Liver (tissue), 3 donors: ENCODE measurements around the gene TOX4.

Experiments
- FOXA1 ChIP-seq: IDR thresholded peaks from 2 replicates; pipeline ENCODE4 v1.6.1; 2016; ENCODE audit warnings: antibody characterized with exemption
- GABPA ChIP-seq, 2 donors: IDR thresholded peaks in 1 of 2; conservative IDR thresholded peaks in 1 of 2; 2 replicates each; pipeline ENCODE4 v1.6.1; 2016; ENCODE audit warnings: antibody characterized with exemption in 2 of 2, mild to moderate bottlenecking in 1 of 2, moderate library complexity in 1 of 2
- HNF4A ChIP-seq, 2 donors: conservative IDR thresholded peaks; 2 replicates each; pipeline ENCODE4 v1.6.1; 2016; ENCODE audit warnings: antibody characterized with exemption in 2 of 2, mild to moderate bottlenecking in 2 of 2
- HNF4G ChIP-seq: IDR thresholded peaks from 2 replicates; pipeline ENCODE4 v1.6.1; 2016; ENCODE audit warnings: antibody characterized with exemption
- RAD21 ChIP-seq, 2 donors: IDR thresholded peaks; 2 replicates each; pipeline ENCODE4 v1.6.1; 2016; ENCODE audit warnings: antibody characterized with exemption in 2 of 2, mild to moderate bottlenecking in 2 of 2
- SP1 ChIP-seq: IDR thresholded peaks from 2 replicates; pipeline ENCODE4 v1.6.1; 2018; ENCODE audit warnings: antibody characterized with exemption, mild to moderate bottlenecking
- TAF1 ChIP-seq: conservative IDR thresholded peaks from 2 replicates; pipeline ENCODE4 v1.6.1; 2016; ENCODE audit warnings: antibody characterized with exemption, mild to moderate bottlenecking
- YY1 ChIP-seq: IDR thresholded peaks from 2 replicates; pipeline ENCODE4 v1.6.1; 2016; ENCODE audit warnings: antibody characterized with exemption, mild to moderate bottlenecking
- TF ChIP-seq, protein P1 (sequence below): fragments of 150-350 bp; IDR thresholded peaks from 2 replicates; pipeline ENCODE4 v1.5.1; 2017; ENCODE audit warnings: improper control_type of control experiment, low read depth, low read length; ENCODE audit not compliant: missing input control
- TF ChIP-seq, protein P2 (sequence below): IDR thresholded peaks from 2 replicates; pipeline ENCODE4 v1.6.1; 2016; ENCODE audit warnings: antibody characterized with exemption
- TF ChIP-seq, protein P3 (sequence below): IDR thresholded peaks from 2 replicates; pipeline ENCODE4 v1.6.1; 2016; ENCODE audit warnings: antibody characterized with exemption
- donor health status: healthy.
- donor health status: healthy.

DNA sequence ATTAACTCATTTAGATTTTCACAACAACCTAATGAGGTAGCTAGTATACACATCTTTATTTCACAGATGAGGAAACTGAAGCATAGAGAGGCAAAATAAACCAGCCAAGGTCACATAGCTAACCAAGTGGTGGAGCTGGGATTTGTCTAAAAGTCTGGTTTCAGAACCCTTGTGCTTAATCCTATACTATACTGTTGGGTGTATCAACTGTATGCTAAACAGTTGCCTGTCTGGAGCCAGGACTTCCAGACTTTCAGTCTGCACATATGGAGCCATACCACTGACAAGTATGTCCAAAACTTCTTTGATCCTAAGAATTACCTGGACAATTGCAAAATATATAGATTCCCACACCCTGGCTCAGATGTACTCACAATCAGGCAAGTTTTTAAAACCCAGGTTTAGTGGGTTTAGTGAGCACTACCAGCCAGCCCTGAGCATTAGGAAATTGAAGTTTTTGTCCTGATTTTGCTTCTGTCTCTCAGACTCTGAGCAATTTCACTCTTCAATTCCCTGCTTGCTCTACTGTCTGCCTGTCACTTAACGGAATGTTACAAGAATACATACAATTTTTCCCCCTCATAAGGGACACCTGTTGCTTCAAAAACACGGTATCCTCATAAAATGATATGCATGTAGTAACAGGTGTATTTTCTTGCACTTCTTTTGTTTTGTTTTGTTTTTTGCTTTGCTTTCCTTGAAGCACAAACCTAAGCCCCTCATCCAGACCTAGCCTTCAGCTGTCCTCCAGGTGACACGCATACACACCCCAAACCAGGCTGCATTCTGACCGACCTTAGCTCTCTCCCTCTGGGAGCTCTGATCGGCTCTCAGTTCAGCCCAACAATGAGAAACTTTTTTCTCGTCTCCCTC lies 58.8 kb downstream of the TOX4 start:
- no peak for TF ChIP-seq TAF1
- TF ChIP-seq, protein P1, sequence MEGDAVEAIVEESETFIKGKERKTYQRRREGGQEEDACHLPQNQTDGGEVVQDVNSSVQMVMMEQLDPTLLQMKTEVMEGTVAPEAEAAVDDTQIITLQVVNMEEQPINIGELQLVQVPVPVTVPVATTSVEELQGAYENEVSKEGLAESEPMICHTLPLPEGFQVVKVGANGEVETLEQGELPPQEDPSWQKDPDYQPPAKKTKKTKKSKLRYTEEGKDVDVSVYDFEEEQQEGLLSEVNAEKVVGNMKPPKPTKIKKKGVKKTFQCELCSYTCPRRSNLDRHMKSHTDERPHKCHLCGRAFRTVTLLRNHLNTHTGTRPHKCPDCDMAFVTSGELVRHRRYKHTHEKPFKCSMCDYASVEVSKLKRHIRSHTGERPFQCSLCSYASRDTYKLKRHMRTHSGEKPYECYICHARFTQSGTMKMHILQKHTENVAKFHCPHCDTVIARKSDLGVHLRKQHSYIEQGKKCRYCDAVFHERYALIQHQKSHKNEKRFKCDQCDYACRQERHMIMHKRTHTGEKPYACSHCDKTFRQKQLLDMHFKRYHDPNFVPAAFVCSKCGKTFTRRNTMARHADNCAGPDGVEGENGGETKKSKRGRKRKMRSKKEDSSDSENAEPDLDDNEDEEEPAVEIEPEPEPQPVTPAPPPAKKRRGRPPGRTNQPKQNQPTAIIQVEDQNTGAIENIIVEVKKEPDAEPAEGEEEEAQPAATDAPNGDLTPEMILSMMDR = no peak
- TF ChIP-seq, protein P2, sequence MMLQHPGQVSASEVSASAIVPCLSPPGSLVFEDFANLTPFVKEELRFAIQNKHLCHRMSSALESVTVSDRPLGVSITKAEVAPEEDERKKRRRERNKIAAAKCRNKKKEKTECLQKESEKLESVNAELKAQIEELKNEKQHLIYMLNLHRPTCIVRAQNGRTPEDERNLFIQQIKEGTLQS = no peak
- no peak for TF ChIP-seq SP1
- TF ChIP-seq RAD21 (IDR thresholded peaks at IDR 0.05) = no peak
- TF ChIP-seq HNF4A (conservative IDR thresholded peaks at IDR 0.05) = no peak
- TF ChIP-seq, protein P3, sequence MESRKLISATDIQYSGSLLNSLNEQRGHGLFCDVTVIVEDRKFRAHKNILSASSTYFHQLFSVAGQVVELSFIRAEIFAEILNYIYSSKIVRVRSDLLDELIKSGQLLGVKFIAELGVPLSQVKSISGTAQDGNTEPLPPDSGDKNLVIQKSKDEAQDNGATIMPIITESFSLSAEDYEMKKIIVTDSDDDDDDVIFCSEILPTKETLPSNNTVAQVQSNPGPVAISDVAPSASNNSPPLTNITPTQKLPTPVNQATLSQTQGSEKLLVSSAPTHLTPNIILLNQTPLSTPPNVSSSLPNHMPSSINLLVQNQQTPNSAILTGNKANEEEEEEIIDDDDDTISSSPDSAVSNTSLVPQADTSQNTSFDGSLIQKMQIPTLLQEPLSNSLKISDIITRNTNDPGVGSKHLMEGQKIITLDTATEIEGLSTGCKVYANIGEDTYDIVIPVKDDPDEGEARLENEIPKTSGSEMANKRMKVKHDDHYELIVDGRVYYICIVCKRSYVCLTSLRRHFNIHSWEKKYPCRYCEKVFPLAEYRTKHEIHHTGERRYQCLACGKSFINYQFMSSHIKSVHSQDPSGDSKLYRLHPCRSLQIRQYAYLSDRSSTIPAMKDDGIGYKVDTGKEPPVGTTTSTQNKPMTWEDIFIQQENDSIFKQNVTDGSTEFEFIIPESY = no peak
- no peak for TF ChIP-seq YY1
- TF ChIP-seq GABPA (IDR thresholded peaks at IDR 0.05 in 1 of 2, conservative IDR thresholded peaks at IDR 0.05 in 1 of 2) = no peak
- TF ChIP-seq FOXA1 = no peak
- TF ChIP-seq HNF4G = no peak
